ENCODE data around the gene SLC7A9. TPM values are rescaled to one million over a fixed set of nuclear protein-coding genes. Genes with fewer than 3 reads are reported as not detected.

Gene SLC7A9
- total and polyA plus RNA-seq, 2 experiments from 2014 or later, result 0.19 TPM; not detected in 1

DNA sequence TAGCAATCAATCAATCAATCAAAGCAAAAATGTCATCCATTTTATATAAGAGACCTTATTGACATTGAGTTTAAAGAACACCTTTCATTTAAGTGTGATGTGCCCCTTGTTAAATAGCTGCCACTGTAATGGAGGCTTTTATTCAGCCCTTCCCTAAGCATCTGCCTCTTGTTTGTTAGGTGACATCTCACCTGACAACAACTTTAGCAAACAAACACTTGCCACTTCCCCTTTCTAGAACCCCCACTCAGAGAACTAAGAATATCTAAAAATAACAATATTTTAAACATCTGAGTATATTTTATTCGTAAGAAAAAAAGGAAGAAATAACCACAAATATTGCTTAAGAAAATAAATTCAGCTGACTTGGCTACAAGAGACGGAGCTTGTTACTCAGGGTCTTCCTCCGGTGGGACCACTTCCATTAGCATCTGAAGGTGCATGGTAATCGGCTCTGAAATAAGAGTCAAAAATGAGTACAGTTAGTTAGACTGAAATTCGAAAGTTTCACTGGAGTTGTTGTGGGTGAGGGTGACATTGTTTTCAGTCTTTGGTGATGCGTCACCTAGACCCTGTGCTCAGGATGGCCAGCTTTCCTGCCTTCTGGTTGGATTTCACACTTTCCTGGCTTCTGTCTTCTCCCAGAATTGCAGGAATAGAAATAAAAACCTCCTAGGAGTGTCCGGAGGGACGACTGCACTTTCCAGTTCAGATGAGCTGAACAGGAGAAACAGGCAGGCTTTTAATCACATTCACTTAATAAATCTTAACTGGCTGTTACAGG, 39.1 kb downstream of the SLC7A9 start:
- Mint-ChIP-seq H3K27ac (no peak overlapping the region; the same call in 1 of the 2 replicates), H3K27me3 (ENCODE audit: insufficient read depth, low read depth, poor library complexity) (peaks cover 2% of the 10 kb centered on the region), H3K4me1 (peaks cover 11% of the 10 kb centered on the region), H3K9me3 (no peaks in the 10 kb centered on the region), H3K4me3 (no peak overlapping the region), H3K36me3 (ENCODE audit: low read depth) (no peaks in the 10 kb centered on the region)
- Histone ChIP-seq H3K27me3 (ENCODE audit: insufficient read depth) (no peaks in the 10 kb centered on the region), H3K4me1 (ENCODE audit: insufficient read depth) (peaks cover 6% of the 10 kb centered on the region; the same call in 1 of the 2 replicates), H3K4me3 (no peak overlapping the region), H3F3A (replicated peaks; ENCODE audit: low read depth) (no peaks in the 10 kb centered on the region), H3K4me2 (no peak overlapping the region), H3K36me3 (ENCODE audit: insufficient read depth) (no peaks in the 10 kb centered on the region), H3K79me2 (replicated peaks; ENCODE audit: insufficient read depth) (no peaks in the 10 kb centered on the region), H2AFZ (no peak overlapping the region), H3K9me2 (ENCODE audit: insufficient read depth) (no peaks in the 10 kb centered on the region), H3K27ac (ENCODE audit: low read depth) (no peak overlapping the region), H4K20me1 (replicated peaks; ENCODE audit: insufficient read depth) (no peaks in the 10 kb centered on the region)
- no peak for DNase-seq (ENCODE audit: low spot score)
- TF ChIP-seq ZNF331 (CRISPR knock-in tag; IDR thresholded peaks at IDR 0.05; ENCODE audit: low read depth) (no peak), JUNB (IDR thresholded peaks at IDR 0.05; ENCODE audit: unreplicated experiment) (no peak), CREB1 (CRISPR knock-in tag; IDR thresholded peaks at IDR 0.05; ENCODE audit: low read depth) (no peak), EZH2phosphoT487 (IDR thresholded peaks at IDR 0.05; ENCODE audit: unreplicated experiment) (no peak), REST (IDR thresholded peaks at IDR 0.05; ENCODE audit: unreplicated experiment) (no peak), ZNF462 (CRISPR knock-in tag; IDR thresholded peaks at IDR 0.05) (no peak), NANOG (IDR thresholded peaks at IDR 0.05; ENCODE audit: borderline replicate concordance) (no peak), POLR2AphosphoS5 (IDR thresholded peaks at IDR 0.05; ENCODE audit: low read depth) (no peak), EZH2 (IDR thresholded peaks at IDR 0.05; ENCODE audit: low read depth, unreplicated experiment) (no peak), ETS1 (IDR thresholded peaks at IDR 0.05) (no peak), ZNF114 (CRISPR knock-in tag; IDR thresholded peaks at IDR 0.05) (no peak), STAT1 (IDR thresholded peaks at IDR 0.05; ENCODE audit: unreplicated experiment) (no peak)
- TF ChIP-seq, protein P1, sequence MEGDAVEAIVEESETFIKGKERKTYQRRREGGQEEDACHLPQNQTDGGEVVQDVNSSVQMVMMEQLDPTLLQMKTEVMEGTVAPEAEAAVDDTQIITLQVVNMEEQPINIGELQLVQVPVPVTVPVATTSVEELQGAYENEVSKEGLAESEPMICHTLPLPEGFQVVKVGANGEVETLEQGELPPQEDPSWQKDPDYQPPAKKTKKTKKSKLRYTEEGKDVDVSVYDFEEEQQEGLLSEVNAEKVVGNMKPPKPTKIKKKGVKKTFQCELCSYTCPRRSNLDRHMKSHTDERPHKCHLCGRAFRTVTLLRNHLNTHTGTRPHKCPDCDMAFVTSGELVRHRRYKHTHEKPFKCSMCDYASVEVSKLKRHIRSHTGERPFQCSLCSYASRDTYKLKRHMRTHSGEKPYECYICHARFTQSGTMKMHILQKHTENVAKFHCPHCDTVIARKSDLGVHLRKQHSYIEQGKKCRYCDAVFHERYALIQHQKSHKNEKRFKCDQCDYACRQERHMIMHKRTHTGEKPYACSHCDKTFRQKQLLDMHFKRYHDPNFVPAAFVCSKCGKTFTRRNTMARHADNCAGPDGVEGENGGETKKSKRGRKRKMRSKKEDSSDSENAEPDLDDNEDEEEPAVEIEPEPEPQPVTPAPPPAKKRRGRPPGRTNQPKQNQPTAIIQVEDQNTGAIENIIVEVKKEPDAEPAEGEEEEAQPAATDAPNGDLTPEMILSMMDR (conservative IDR thresholded peaks at IDR 0.05; ENCODE audit: low read depth in 2 of 2), result no peak
- ATAC-seq, result no peak

Data from GM23338 (cell line).